Neural cell (in vitro differentiated cells): ENCODE measurements around the gene RPL31. TPM values are rescaled to one million over a fixed set of nuclear protein-coding genes. Genes with fewer than 3 reads are reported as not detected.

Experiments used
- H2AFZ ChIP-seq: fragments of 200-600, 300-800 bp; sonication (generic), shearing (Covaris generic); 2 replicates; pipeline ENCODE4 v1.6.0; 2014; ENCODE audit warnings: low read depth, mild to moderate bottlenecking, antibody characterized with exemption, low read length, moderate library complexity
- H3F3A ChIP-seq: fragments of 200-600 bp; shearing (Covaris generic); 2 replicates; pipeline ENCODE4 v1.6.1; 2016; ENCODE audit warnings: mild to moderate bottlenecking, moderate library complexity, mixed read lengths, antibody characterized with exemption, low read length; ENCODE audit not compliant: insufficient read depth, poor library complexity, severe bottlenecking
- H3K27ac ChIP-seq: fragments of 200-600, 300-800 bp; sonication (generic), shearing (Covaris generic); 2 replicates; pipeline ENCODE4 v1.5.1; 2014; ENCODE audit warnings: mild to moderate bottlenecking, low read length, moderate library complexity
- H3K27me3 ChIP-seq: fragments of 300-800, 200-600 bp; sonication (generic), shearing (Covaris generic); 2 replicates; pipeline ENCODE4 v1.6.0; 2014; ENCODE audit warnings: mild to moderate bottlenecking, low read depth, low read length, moderate library complexity; ENCODE audit not compliant: insufficient read depth
- H3K36me3 ChIP-seq: fragments of 300-800, 200-600 bp; sonication (generic), shearing (Covaris generic); 2 replicates; pipeline ENCODE4 v1.5.1; 2014; ENCODE audit warnings: mild to moderate bottlenecking, antibody characterized with exemption, low read length, moderate library complexity; ENCODE audit not compliant: insufficient read depth
- H3K4me2 ChIP-seq: fragments of 300-800, 200-600 bp; sonication (generic), shearing (Covaris generic); 2 replicates; pipeline ENCODE4 v1.6.0; 2014; ENCODE audit warnings: mild to moderate bottlenecking, low read length
- H3K4me3 ChIP-seq: fragments of 300-800, 200-600 bp; sonication (generic), shearing (Covaris generic); 2 replicates; pipeline ENCODE4 v1.5.1; 2014; ENCODE audit warnings: mild to moderate bottlenecking, low read length, moderate library complexity
- H3K79me2 ChIP-seq: fragments of 200-600 bp; shearing (Covaris generic); replicated peaks from 2 replicates; pipeline ENCODE4 v1.6.0; 2014; ENCODE audit warnings: mild to moderate bottlenecking, low read length, moderate library complexity; ENCODE audit not compliant: insufficient read depth
- H3K9ac ChIP-seq: fragments of 300-800, 200-600 bp; sonication (generic), shearing (Covaris generic); 2 replicates; pipeline ENCODE4 v1.6.1; 2016; ENCODE audit warnings: mild to moderate bottlenecking, low read length, mixed read lengths
- H3K9me2 ChIP-seq: fragments of 200-600 bp; shearing (Covaris generic); 2 replicates; pipeline ENCODE4 v1.6.1; 2016; ENCODE audit warnings: mild to moderate bottlenecking, low read length, mixed read lengths; ENCODE audit not compliant: insufficient read depth
- H3K9me3 ChIP-seq: fragments of 200-600, 300-800 bp; sonication (generic), shearing (Covaris generic); 2 replicates; pipeline ENCODE4 v1.6.1; 2016; ENCODE audit warnings: mild to moderate bottlenecking, mixed run types, low read length, moderate library complexity, mixed read lengths
- H4K20me1 ChIP-seq: fragments of 200-600 bp; shearing (Covaris generic); 2 replicates; pipeline ENCODE4 v1.6.1; 2016; ENCODE audit warnings: mild to moderate bottlenecking, mixed run types; ENCODE audit not compliant: insufficient read depth
- EP300 ChIP-seq: fragments of 450-650 bp; conservative IDR thresholded peaks from 2 replicates; pipeline ENCODE4 v1.6.1; 2014; ENCODE audit warnings: antibody characterized with exemption, mild to moderate bottlenecking, moderate library complexity; ENCODE audit not compliant: poor library complexity, severe bottlenecking
- EZH2 ChIP-seq: fragments of 200-600, 300-800 bp; shearing (Covaris generic), sonication (generic); IDR thresholded peaks from 2 replicates; pipeline ENCODE4 v1.6.1; 2014; ENCODE audit warnings: antibody characterized with exemption, low read length, borderline replicate concordance, mild to moderate bottlenecking; ENCODE audit not compliant: insufficient read depth, poor library complexity, severe bottlenecking
- MXI1 ChIP-seq: fragments of 450-650 bp; conservative IDR thresholded peaks from 2 replicates; pipeline ENCODE4 v1.6.1; 2014; ENCODE audit warnings: antibody characterized with exemption, mild to moderate bottlenecking; ENCODE audit not compliant: poor library complexity, severe bottlenecking
- POLR2AphosphoS5 ChIP-seq: IDR thresholded peaks from 2 replicates; pipeline ENCODE4 v1.6.1; 2012
- RAD21 ChIP-seq: fragments of 450-650 bp; conservative IDR thresholded peaks from 2 replicates; pipeline ENCODE4 v1.6.1; 2014; ENCODE audit warnings: antibody characterized with exemption, mild to moderate bottlenecking, moderate library complexity
- SMC3 ChIP-seq: fragments of 450-650 bp; conservative IDR thresholded peaks from 2 replicates; pipeline ENCODE4 v1.6.1; 2014; ENCODE audit warnings: antibody characterized with exemption, mild to moderate bottlenecking, moderate library complexity; ENCODE audit not compliant: poor library complexity
- TAF1 ChIP-seq: IDR thresholded peaks from 2 replicates; pipeline ENCODE4 v1.6.1; 2012; ENCODE audit warnings: low read depth
- polyA plus RNA-seq: library from polyadenylated mRNA; depleted of rRNA; stranded (reverse); fragments of >200 nt; gene quantifications from 2 replicates; pipeline ENCODE4 v1.2.3, GENCODE V29; 2014
- TF ChIP-seq, protein P1 (sequence below): IDR thresholded peaks from 2 replicates; pipeline ENCODE4 v1.6.1; 2012; ENCODE audit warnings: borderline replicate concordance
- TF ChIP-seq, protein P2 (sequence below): fragments of 450-650 bp; IDR thresholded peaks from 2 replicates; pipeline ENCODE4 v1.5.1; 2014; ENCODE audit warnings: antibody characterized with exemption, mild to moderate bottlenecking, moderate library complexity; ENCODE audit not compliant: poor library complexity, severe bottlenecking

RPL31 gene
- polyA plus RNA-seq, 1 donor from 2014 or later = 1,555 TPM

DNA sequence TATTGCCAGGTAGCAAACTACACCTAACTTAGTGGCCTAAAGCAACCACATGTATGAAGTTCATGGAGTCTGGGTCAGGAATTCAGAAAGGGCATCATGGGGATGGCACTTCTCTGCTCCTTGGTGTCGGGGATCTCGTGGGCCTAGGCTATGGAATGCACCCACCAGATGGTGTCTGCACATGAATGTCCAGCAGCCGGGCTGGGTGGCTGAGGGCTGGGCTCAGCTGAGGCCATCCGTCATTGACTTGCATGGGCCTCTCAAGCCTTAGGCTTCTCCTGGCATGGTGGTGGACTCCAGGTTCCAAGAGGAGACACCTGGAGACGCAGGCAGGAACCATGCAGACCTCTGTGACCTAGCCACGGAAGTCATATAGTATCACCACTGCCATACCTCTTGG, 26.0 kb upstream of the RPL31 start:
- Histone ChIP-seq H3K27ac (no peak overlapping the region), H3K36me3 (no peaks in the 10 kb centered on the region), H3K79me2 (no peaks in the 10 kb centered on the region), H3K4me2 (no peak overlapping the region), H3F3A (no peaks in the 10 kb centered on the region), H3K4me3 (no peak overlapping the region), H3K9me3 (no peaks in the 10 kb centered on the region), H4K20me1 (no peaks in the 10 kb centered on the region), H3K9ac (no peak overlapping the region), H3K27me3 (no peaks in the 10 kb centered on the region), H3K9me2 (no peaks in the 10 kb centered on the region), H2AFZ (no peak overlapping the region)
- TF ChIP-seq EP300 (no peak), MXI1 (no peak), TAF1 (no peak), POLR2AphosphoS5 (no peak), RAD21 (no peak), SMC3 (no peak), EZH2 (no peak)
- TF ChIP-seq, protein P1, sequence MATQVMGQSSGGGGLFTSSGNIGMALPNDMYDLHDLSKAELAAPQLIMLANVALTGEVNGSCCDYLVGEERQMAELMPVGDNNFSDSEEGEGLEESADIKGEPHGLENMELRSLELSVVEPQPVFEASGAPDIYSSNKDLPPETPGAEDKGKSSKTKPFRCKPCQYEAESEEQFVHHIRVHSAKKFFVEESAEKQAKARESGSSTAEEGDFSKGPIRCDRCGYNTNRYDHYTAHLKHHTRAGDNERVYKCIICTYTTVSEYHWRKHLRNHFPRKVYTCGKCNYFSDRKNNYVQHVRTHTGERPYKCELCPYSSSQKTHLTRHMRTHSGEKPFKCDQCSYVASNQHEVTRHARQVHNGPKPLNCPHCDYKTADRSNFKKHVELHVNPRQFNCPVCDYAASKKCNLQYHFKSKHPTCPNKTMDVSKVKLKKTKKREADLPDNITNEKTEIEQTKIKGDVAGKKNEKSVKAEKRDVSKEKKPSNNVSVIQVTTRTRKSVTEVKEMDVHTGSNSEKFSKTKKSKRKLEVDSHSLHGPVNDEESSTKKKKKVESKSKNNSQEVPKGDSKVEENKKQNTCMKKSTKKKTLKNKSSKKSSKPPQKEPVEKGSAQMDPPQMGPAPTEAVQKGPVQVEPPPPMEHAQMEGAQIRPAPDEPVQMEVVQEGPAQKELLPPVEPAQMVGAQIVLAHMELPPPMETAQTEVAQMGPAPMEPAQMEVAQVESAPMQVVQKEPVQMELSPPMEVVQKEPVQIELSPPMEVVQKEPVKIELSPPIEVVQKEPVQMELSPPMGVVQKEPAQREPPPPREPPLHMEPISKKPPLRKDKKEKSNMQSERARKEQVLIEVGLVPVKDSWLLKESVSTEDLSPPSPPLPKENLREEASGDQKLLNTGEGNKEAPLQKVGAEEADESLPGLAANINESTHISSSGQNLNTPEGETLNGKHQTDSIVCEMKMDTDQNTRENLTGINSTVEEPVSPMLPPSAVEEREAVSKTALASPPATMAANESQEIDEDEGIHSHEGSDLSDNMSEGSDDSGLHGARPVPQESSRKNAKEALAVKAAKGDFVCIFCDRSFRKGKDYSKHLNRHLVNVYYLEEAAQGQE = no peak
- TF ChIP-seq, protein P2, sequence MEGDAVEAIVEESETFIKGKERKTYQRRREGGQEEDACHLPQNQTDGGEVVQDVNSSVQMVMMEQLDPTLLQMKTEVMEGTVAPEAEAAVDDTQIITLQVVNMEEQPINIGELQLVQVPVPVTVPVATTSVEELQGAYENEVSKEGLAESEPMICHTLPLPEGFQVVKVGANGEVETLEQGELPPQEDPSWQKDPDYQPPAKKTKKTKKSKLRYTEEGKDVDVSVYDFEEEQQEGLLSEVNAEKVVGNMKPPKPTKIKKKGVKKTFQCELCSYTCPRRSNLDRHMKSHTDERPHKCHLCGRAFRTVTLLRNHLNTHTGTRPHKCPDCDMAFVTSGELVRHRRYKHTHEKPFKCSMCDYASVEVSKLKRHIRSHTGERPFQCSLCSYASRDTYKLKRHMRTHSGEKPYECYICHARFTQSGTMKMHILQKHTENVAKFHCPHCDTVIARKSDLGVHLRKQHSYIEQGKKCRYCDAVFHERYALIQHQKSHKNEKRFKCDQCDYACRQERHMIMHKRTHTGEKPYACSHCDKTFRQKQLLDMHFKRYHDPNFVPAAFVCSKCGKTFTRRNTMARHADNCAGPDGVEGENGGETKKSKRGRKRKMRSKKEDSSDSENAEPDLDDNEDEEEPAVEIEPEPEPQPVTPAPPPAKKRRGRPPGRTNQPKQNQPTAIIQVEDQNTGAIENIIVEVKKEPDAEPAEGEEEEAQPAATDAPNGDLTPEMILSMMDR = no peak

DNA sequence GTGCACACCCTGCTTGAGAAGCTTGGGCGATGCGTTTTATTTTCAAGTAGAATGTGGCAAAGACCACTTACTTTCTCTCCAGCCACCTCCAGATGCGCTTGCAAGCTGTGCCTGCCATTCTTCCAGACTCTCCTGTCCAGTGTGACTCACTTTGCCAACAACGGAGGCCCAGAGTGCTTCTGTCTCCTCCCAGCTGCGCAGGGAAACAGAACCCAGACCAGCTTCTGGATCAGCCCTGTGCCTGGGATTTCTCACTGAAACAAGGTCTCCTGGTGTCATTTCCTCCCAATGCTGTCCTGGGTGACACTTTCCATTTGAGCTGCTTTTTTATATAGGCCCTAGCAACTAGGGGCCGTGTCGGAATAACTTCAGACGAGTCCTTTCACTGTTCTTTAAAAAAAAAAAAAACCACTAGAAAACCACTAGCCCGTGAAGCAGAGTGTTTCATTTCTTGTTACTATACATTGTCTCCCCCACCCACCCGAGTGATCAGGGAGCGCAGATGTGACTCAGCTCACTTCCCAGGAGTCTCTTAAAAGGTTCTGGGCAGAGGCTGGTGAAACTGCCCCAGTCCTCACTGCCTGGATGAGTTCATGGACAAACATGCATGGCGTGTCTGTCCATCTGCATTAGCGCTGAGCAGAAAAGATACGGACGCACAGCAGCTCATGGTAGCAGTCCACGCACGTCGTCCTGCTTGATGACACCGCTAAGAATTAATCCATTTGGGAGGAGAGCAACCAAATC, 25.3 kb upstream of the RPL31 start:
- no peak overlapping the region for H3K9ac ChIP-seq
- H3F3A ChIP-seq = no peaks in the 10 kb centered on the region
- no peaks in the 10 kb centered on the region for H3K27me3 ChIP-seq
- H3K36me3 ChIP-seq = no peaks in the 10 kb centered on the region
- H4K20me1 ChIP-seq = no peaks in the 10 kb centered on the region
- no peak overlapping the region for H3K4me2 ChIP-seq
- no peaks in the 10 kb centered on the region for H3K9me2 ChIP-seq
- H3K27ac ChIP-seq = no peak overlapping the region
- H3K9me3 ChIP-seq = no peaks in the 10 kb centered on the region
- no peak overlapping the region for H2AFZ ChIP-seq
- H3K79me2 ChIP-seq = no peaks in the 10 kb centered on the region
- no peak overlapping the region for H3K4me3 ChIP-seq
- TF ChIP-seq EZH2 (no peak), RAD21 (no peak), SMC3 (no peak), POLR2AphosphoS5 (no peak), EP300 (no peak), TAF1 (no peak), MXI1 (no peak)
- TF ChIP-seq, protein P1 = no peak
- TF ChIP-seq, protein P2 = no peak
